Fibroblast of peridontal ligament (primary cell): ENCODE results near the gene NR4A2.

ENCODE experiments used
- DNase-seq: peaks from one replicate; pipeline ENCODE4 v3.0.0-alpha.2; 2010; ENCODE audit errors: extremely low read depth

NR4A2 gene

GRCh38 chr2:156340377-156340776 lies 7.9 kb upstream of the NR4A2 start:
- DNase-seq = no peak

- no peak for DNase-seq
Measured at GRCh38 chr2:156339865-156340264, 7.3 kb upstream of the NR4A2 start.

GRCh38 chr2:156339110-156339847 lies 6.8 kb upstream of the NR4A2 start:
- DNase-seq = no peak

DNA sequence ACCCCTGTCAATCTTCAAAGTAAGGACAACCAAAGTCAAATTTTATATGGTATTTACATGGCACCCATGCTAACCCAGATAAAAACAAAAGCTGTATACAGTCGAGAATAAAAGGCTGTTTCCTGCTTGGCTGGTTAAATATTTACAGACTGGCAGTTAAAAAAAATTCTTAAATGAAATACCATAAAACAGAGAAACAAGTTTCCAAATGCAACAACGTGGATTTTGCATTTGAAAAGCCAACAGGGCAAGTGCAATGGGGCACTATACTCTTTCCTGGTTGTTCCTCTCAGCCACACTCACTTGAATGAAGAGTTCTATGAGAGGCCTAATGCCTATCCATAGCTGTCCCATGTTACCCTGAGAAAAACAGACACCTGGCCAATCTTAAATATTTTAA lies 6.1 kb upstream of the NR4A2 start:
- no peak for DNase-seq

DNA sequence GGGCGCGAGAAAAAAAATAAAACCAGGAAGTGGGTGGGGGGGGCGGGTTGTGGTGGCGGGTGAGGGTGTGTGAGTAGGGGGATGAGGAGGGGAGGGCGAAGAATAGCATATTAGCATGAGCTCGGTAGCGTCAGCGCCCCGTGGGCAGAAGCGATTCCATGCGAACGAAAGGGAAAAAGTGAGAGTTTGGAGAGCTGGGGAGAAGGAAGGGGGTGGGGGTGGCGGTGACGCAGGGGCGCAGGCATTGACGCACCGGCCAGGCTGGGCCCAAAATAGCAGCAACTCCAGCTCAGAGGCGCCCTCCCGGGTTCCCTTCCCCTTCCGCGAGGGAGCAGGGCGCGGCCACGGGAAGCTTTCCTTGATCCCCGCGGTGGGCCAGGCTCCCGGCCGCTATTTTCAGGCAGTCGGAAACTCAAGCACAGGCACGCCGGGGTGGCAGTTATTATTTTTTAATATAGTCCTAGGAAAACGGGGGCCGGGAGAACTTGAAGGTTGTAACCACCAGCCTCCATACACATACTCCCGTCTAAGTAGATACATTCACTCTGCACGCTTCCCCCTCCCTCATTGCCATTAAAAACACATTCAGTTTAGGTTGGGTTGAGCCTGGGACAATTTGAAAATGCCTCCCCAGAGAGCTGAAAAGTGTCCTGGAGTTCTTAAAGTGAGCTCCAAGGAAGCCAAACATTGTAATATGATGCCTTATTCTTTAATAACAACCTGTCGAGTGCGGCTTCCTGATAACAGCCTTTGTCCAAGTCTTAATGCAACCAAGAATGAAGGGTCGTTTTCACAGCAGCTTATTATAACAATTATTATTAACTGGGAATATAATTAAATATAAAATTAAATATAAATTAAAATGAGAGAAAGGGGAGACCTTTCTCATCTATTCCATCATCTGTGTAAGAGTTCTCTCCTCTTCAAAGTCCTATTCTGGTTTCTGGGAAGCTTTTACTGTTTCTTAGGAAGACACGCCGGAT lies 2.3 kb upstream of the NR4A2 start:
- peak; percentile 95 for DNase-seq

- peak; percentile 71 for DNase-seq
Measured at GRCh38 chr2:156333951-156334495, 1.5 kb upstream of the NR4A2 start.

- no peak for DNase-seq
Measured at GRCh38 chr2:156333274-156333950, 891 bp upstream of the NR4A2 start.

DNA sequence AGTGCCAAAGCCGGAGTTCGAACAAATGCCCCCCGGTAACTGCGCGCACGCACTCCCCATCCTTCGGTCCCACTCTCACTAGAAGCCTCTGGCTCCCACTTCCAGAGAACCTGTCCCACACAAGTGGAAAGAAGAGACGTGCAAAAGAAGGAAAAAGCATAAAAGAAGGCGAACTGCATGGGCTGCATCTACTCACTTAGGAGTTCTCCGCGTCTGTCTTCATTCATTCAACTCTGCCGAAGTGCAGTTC lies 312 bp downstream of the NR4A2 start:
- no peak for DNase-seq

GRCh38 chr2:156331572-156332283 lies 793 bp downstream of the NR4A2 start:
- DNase-seq = peak; percentile 85

DNA sequence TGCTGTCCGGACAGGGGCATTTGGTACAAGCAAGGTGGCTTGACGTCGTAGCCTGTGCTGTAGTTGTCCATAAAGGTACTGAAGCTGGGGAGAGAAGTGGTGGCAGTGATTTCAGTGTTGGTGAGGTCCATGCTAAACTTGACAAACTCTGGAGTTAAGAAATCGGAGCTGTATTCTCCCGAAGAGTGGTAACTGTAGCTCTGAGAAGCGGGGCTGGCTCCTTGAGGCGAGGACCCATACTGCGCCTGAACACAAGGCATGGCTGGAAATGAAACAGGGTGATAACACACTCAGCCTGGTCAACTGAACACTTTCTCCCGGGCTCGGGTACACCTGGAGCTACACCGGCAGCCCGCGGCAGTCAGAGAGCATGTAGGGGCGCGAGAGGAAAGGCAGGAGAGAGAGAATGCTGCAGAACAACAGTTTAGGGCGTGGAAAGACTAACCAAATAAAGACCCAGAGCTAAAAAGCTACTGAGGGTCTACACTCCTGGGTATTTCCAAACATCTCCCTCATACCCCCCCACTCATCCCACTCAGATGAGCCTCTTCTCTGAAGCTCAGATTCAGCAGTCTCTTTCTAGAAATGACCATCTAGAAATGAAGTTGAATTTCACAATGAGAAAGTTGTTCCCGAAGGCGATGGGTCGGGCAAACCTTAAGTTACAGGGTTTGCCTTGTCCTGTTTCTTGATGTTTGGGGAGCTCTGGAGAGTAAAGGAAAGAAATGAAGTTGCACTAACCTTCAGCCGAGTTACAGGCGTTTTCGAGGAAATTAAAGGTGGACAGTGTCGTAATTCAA lies 2.4 kb downstream of the NR4A2 start:
- DNase-seq = no peak

- DNase-seq = no peak
Measured at GRCh38 chr2:156329031-156329926, 3.2 kb downstream of the NR4A2 start.

DNA sequence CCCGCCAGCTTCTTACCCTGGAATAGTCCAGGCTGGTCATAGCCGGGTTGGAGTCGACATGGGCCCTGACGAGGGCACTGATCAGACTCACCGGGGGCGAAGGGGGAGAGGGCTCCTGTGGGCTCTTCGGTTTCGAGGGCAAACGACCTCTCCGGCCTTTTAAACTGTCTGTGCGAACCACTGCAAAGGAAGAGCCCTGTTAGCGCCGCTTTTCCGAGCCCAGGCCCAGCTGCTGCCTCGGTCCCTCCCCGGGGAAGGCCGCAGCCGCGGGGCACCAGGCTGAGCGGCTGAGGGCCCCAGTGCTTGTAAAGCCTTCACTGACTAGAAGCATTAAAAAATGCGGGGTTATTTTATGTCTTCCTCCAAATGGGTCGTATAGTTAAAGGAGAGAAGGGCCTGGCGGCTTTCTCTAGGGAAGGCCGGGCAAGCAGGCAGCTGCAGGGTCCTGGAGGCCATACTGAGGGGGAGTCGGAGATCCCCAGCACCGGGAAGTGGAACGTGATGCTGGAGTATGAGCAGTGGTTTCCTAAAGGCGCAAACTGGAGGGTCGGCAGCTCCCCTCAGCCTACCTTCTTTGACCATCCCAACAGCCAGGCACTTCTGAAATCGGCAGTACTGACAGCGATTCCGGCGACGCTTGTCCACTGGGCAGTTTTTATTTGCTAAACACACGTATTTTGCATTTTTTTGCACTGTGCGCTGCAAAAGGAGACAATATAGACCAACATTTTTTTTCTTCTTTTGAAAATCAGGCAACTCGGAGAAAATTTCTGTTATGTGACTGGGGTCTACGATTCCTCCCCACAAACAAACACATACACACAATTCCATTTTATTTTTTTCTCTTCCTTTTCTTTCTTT lies 4.5 kb downstream of the NR4A2 start:
- DNase-seq = no peak

- DNase-seq = no peak
Measured at GRCh38 chr2:156326526-156327095, 5.9 kb downstream of the NR4A2 start.

- DNase-seq = no peak
Measured at GRCh38 chr2:156325688-156326525, 6.6 kb downstream of the NR4A2 start.

- DNase-seq = no peak
Measured at GRCh38 chr2:156323754-156324153, 8.8 kb downstream of the NR4A2 start.

GRCh38 chr2:156322686-156323231 lies 9.8 kb downstream of the NR4A2 start:
- DNase-seq = no peak

- no peak for DNase-seq
Measured at GRCh38 chr2:156322051-156322685, 10.4 kb downstream of the NR4A2 start.
